Neural cell (in vitro differentiated cells): ENCODE measurements around the gene NCK1.

Experiments
- CTCF ChIP-seq: fragments of 450-650 bp; IDR thresholded peaks from 2 replicates; pipeline ENCODE4 v1.5.1; 2014; ENCODE audit warnings: antibody characterized with exemption, mild to moderate bottlenecking, moderate library complexity; ENCODE audit not compliant: poor library complexity, severe bottlenecking
- EP300 ChIP-seq: fragments of 450-650 bp; conservative IDR thresholded peaks from 2 replicates; pipeline ENCODE4 v1.6.1; 2014; ENCODE audit warnings: antibody characterized with exemption, mild to moderate bottlenecking, moderate library complexity; ENCODE audit not compliant: poor library complexity, severe bottlenecking
- POLR2AphosphoS5 ChIP-seq: IDR thresholded peaks from 2 replicates; pipeline ENCODE4 v1.6.1; 2012
- REST ChIP-seq: IDR thresholded peaks from 2 replicates; pipeline ENCODE4 v1.6.1; 2012; ENCODE audit warnings: borderline replicate concordance
- SMC3 ChIP-seq: fragments of 450-650 bp; conservative IDR thresholded peaks from 2 replicates; pipeline ENCODE4 v1.6.1; 2014; ENCODE audit warnings: antibody characterized with exemption, mild to moderate bottlenecking, moderate library complexity; ENCODE audit not compliant: poor library complexity

DNA sequence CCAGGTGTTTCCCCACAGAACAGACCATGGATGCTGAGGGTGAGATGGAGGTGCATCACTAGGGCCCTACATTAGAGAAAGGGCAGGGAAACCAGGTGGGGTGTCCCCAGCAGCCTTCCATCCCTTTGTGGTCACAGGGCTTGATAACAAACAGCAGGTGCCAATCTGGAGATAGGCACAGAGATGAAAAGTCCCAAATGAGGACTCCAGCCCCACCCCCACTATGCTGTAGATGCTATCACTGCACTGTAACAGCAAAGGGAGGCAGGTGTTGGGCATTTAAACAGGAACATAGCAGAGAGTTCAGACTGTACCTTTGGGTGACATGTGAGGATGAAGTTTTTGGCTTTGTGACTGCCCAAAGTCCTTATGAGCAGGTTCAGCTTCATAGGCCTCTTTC lies 117.2 kb downstream of the NCK1 start:
- TF ChIP-seq CTCF (no peak), POLR2AphosphoS5 (no peak), REST (no peak), EP300 (no peak), SMC3 (no peak)
